Measurements from ENCODE around the gene DPF3.

The DPF3 gene

DNA sequence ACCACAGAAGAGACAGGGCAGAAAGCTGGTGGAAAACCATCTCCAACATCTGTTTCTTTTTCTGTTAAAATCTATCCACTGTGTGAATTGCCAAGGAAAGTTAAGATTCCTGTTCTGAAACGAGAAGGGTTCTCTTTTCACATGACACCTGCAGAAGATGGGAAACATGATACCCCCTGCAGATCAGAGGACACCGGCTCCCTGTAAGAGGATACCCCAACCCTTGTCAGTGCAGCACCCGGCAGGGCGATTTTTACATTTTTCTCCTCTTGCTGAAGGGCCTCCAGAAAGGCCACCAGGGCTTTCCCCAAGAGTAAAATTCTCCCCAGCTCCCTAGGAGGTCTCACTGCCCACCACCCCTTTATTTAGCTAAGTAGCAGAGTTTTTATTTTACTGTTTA, 48.2 kb downstream of the DPF3 start:
- no peak overlapping the region for H3K4me3 ChIP-seq (ENCODE audit: low read depth, low read length)
- TF ChIP-seq, protein P1, sequence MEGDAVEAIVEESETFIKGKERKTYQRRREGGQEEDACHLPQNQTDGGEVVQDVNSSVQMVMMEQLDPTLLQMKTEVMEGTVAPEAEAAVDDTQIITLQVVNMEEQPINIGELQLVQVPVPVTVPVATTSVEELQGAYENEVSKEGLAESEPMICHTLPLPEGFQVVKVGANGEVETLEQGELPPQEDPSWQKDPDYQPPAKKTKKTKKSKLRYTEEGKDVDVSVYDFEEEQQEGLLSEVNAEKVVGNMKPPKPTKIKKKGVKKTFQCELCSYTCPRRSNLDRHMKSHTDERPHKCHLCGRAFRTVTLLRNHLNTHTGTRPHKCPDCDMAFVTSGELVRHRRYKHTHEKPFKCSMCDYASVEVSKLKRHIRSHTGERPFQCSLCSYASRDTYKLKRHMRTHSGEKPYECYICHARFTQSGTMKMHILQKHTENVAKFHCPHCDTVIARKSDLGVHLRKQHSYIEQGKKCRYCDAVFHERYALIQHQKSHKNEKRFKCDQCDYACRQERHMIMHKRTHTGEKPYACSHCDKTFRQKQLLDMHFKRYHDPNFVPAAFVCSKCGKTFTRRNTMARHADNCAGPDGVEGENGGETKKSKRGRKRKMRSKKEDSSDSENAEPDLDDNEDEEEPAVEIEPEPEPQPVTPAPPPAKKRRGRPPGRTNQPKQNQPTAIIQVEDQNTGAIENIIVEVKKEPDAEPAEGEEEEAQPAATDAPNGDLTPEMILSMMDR (IDR thresholded peaks at IDR 0.05; ENCODE audit: borderline replicate concordance, insufficient read depth, low read depth, low read length) = no peak

DNA sequence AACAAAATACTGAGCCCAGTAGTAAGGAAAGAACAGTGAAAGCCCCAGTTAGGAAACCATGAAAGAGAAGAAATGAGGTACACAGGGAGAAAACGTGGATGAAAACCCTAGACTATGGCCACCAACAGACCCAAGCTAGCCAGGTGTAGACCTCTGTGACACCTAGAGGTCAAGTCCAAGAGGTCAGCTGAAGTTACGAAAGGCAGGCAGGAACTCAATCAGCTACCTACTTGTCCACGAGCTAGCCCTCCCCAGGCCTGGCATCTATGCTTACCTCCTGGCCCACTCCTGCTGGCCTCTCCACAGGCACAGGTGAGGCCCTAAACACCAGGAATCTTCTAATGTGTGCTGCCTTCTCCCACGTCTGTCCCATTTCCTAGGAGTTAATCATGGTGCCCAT, 48.7 kb downstream of the DPF3 start:
- TF ChIP-seq, protein P1 (IDR thresholded peaks at IDR 0.05; ENCODE audit: borderline replicate concordance, insufficient read depth, low read depth, low read length) = no peak
- H3K4me3 ChIP-seq (ENCODE audit: low read depth, low read length) = no peak overlapping the region

DNA sequence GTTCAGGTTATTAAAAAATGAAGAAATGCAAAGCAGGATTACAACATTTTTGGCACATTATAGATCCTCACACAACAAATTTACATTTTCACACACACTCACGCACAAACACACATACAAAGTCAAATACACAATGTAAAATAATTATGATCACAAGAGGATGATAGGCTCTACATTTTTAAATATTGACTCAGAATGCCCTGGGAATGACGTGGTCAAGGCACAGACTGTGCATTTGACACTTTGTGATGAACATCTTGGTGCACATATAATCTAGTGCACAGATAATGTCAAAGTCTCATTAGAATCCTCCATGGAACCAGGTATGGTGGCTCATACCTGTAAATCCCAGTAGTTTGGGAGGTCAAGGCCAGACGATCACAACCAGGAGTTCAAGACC, 49.4 kb downstream of the DPF3 start:
- TF ChIP-seq, protein P1 (IDR thresholded peaks at IDR 0.05; ENCODE audit: borderline replicate concordance, insufficient read depth, low read depth, low read length) = no peak
- H3K4me3 ChIP-seq (ENCODE audit: low read depth, low read length) = no peak overlapping the region

DNA sequence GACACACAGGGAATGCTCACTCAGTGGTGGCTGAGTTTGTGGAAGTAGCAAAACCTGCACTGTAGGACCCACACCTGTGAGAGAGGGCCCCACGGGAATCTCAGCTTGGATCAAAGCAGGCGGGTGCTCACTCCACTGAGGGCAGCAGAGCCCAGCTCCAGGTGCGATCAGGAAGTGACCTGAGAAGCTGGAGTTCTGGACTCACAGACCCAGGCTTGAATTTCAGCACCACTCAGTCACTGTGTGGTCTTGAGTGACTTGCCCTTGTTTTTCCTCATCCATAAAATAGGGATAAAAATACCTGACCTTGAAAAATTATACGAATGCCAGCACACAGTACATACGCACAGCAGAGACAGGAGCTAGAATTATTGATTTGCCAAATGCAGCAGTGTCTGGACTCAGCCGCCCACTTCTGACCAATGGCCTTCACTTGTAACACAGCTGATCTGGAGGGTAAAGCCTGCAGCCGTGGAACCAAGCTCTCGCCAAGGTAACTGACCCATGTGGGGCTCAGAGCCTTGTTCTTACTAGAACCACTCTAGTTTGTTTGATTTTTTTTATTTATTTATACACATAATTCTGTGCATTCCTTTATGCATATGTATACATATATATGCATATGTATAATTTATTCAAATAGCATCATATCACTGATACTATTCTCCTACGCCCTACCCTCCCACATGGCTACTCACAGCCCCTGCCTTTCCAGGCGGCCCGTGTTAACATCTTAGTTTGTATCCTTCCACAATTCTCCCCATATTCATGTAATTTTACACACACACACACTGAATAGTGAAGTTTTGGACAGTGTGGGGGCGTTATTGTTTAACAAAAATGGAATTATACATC, 53.9 kb downstream of the DPF3 start:
- TF ChIP-seq, protein P1 (IDR thresholded peaks at IDR 0.05; ENCODE audit: borderline replicate concordance, insufficient read depth, low read depth, low read length) = no peak
- no peak overlapping the region for H3K4me3 ChIP-seq (ENCODE audit: low read depth, low read length)

- TF ChIP-seq, protein P1 (IDR thresholded peaks at IDR 0.05; ENCODE audit: borderline replicate concordance, insufficient read depth, low read depth, low read length) = no peak
Measured at GRCh38 chr14:72839351-72839750, 54.5 kb downstream of the DPF3 start.

DNA sequence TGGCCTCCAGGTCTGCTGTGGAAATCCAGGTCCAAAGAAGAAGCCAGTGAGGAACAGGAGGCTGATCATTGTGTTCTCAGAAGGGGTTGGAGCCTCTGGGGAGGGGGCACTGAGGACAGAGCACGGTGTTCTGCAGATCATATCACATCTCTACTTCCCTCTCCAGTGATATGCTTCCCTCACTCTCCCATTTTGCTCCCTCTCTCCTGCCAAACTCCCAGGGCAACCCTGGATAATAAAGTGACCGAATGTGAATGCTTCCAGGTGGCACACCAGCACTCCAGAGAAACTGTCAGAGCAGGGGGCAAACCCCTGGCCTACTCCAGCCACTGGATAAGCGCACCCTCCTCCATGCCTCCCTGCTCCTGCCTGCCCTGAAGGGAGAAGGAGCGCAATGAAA, 57.8 kb downstream of the DPF3 start:
- TF ChIP-seq, protein P1 (IDR thresholded peaks at IDR 0.05; ENCODE audit: borderline replicate concordance, insufficient read depth, low read depth, low read length) = no peak
- H3K4me3 ChIP-seq (ENCODE audit: low read depth, low read length) = no peak overlapping the region

More at GRCh38 chr14:72839351-72839750, 54.5 kb downstream of the DPF3 start:
- no peak overlapping the region for H3K4me3 ChIP-seq (ENCODE audit: low read depth, low read length)

DNA sequence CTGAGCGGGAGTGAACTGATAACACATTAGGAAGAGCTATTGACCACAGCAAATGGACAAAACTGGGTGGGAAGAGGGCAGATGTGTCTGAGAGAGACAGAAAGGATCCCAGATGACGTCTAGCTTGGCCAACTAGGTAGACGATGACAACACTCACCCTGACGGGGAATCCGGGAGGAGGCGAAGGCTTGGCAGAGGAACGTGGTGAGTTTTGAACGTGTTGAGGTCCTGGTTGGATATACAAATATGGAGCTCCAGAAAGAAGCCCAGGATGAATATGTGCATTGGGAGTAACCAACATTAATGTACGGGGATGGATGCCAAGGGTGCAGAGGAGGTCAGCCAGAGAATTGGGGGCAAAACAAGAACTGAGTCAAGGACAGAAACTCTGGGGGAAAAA, 60.7 kb downstream of the DPF3 start:
- TF ChIP-seq, protein P1 (IDR thresholded peaks at IDR 0.05; ENCODE audit: borderline replicate concordance, insufficient read depth, low read depth, low read length) = no peak
- H3K4me3 ChIP-seq (ENCODE audit: low read depth, low read length) = no peak overlapping the region
